Measurements from ENCODE around the gene TCOF1.

DNA sequence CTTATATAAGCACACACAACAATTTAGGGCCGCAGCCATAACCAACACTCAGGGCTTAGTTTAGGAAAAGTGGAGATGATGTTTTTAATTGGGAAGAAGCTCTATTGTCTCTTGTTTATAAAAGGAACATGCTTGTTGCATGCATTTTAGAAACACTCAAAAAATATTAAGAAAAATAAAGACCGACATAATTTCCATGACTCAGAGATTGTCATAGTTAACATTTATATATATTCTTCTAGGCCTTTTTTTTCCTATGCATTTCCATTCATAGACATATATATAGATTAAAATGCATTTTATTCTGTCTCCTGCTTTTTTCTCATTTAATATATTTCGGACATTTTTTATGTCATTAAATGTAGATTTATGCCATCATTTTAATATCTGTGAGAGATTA lies 41.2 kb upstream of the TCOF1 start:
- TF ChIP-seq CTCF (IDR thresholded peaks at IDR 0.05) (no peak), POLR2AphosphoS5 (IDR thresholded peaks at IDR 0.05) (no peak), EP300 (IDR thresholded peaks at IDR 0.05) (no peak)
